ENCODE measurements around the gene TUBA4A. TPM values are rescaled to one million over a fixed set of nuclear protein-coding genes. Genes with fewer than 3 reads are reported as not detected.

Gene TUBA4A
- total and polyA plus RNA-seq, 2 experiments from 2014 or later: 44.3 to 77.7 TPM

- Histone ChIP-seq H3K4me2 (no peak overlapping the region), H4K20me1 (replicated peaks; ENCODE audit: insufficient read depth) (no peaks in the 10 kb centered on the region), H3K36me3 (ENCODE audit: insufficient read depth) (no peaks in the 10 kb centered on the region), H3K4me3 (no peak overlapping the region), H2AFZ (no peak overlapping the region), H3K4me1 (ENCODE audit: insufficient read depth) (peaks cover 17% of the 10 kb centered on the region), H3K27ac (ENCODE audit: low read depth) (no peak overlapping the region), H3K9me2 (ENCODE audit: insufficient read depth) (no peaks in the 10 kb centered on the region), H3K27me3 (ENCODE audit: insufficient read depth) (no peaks in the 10 kb centered on the region), H3K79me2 (replicated peaks; ENCODE audit: insufficient read depth) (no peaks in the 10 kb centered on the region), H3F3A (replicated peaks; ENCODE audit: low read depth) (no peaks in the 10 kb centered on the region)
- Mint-ChIP-seq H3K27me3 (ENCODE audit: insufficient read depth, low read depth, poor library complexity) (peaks cover 19% of the 10 kb centered on the region), H3K9me3 (no peaks in the 10 kb centered on the region), H3K27ac (no peak overlapping the region), H3K36me3 (ENCODE audit: low read depth) (no peaks in the 10 kb centered on the region), H3K4me3 (no peak overlapping the region), H3K4me1 (peaks cover 18% of the 10 kb centered on the region)
- TF ChIP-seq CREB1 (CRISPR knock-in tag; IDR thresholded peaks at IDR 0.05; ENCODE audit: low read depth): no peak
- TF ChIP-seq JUNB (IDR thresholded peaks at IDR 0.05; ENCODE audit: unreplicated experiment): no peak
- no peak for TF ChIP-seq STAT1 (IDR thresholded peaks at IDR 0.05; ENCODE audit: unreplicated experiment)
- no peak for TF ChIP-seq POLR2AphosphoS5 (IDR thresholded peaks at IDR 0.05; ENCODE audit: low read depth)
- no peak for TF ChIP-seq EZH2 (IDR thresholded peaks at IDR 0.05; ENCODE audit: low read depth, unreplicated experiment)
- no peak for TF ChIP-seq REST (IDR thresholded peaks at IDR 0.05; ENCODE audit: unreplicated experiment)
- TF ChIP-seq NANOG (IDR thresholded peaks at IDR 0.05; ENCODE audit: borderline replicate concordance): no peak
- TF ChIP-seq ZNF462 (CRISPR knock-in tag; IDR thresholded peaks at IDR 0.05): no peak
- TF ChIP-seq ZNF331 (CRISPR knock-in tag; IDR thresholded peaks at IDR 0.05; ENCODE audit: low read depth): no peak
- TF ChIP-seq ZNF114 (CRISPR knock-in tag; IDR thresholded peaks at IDR 0.05): no peak
- no peak for TF ChIP-seq ETS1 (IDR thresholded peaks at IDR 0.05)
- no peak for TF ChIP-seq EZH2phosphoT487 (IDR thresholded peaks at IDR 0.05; ENCODE audit: unreplicated experiment)
- no peak for TF ChIP-seq CTCF (conservative IDR thresholded peaks at IDR 0.05; ENCODE audit: low read depth in 2 of 2)
- DNase-seq (ENCODE audit: low spot score): no peak
- no peak for ATAC-seq
Observed at GRCh38 chr2:219272356-219272755, 18.6 kb upstream of the TUBA4A start.
